Measurements from ENCODE around the gene HCCS.

HCCS gene

DNA sequence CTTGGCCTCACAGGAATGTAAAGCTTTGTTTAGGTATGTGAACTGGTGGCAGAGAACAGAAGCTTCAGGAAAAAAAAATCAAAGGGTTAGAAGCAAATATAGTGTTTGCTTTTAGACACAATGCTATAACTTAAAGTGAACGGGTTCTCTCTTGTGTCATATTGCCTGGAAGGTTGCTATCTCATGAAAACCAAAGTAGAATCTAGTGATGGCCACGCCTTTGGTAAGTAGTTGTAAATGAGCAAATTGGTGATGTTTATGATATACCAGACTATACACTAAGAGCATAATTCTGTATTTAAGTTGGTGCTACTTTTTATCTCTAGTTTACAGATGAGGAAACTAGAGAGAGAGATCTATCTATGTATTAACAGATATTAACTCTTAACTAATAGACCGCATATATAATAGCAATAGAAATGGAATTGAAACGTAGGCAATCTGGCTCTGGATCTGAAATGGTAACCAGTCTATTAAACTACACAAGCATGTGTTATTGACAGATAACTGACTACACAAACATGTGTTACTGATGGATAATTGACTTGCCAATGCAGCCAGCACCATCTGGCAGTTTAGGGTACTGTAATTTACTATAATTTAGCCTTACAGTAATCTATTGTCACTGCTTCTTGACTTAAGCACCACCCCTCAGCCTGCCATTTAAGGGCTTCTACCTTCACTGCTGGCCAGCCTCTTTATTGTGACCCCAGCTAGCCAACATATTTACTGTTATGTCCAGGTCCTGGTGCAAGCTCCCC, 40.8 kb downstream of the HCCS start:
- H3K4me3 ChIP-seq (ENCODE audit: severe bottlenecking) = no peak overlapping the region
- no peaks in the 10 kb centered on the region for H3K4me1 ChIP-seq (ENCODE audit: insufficient read depth, poor library complexity, severe bottlenecking)
- TF ChIP-seq, protein P1, sequence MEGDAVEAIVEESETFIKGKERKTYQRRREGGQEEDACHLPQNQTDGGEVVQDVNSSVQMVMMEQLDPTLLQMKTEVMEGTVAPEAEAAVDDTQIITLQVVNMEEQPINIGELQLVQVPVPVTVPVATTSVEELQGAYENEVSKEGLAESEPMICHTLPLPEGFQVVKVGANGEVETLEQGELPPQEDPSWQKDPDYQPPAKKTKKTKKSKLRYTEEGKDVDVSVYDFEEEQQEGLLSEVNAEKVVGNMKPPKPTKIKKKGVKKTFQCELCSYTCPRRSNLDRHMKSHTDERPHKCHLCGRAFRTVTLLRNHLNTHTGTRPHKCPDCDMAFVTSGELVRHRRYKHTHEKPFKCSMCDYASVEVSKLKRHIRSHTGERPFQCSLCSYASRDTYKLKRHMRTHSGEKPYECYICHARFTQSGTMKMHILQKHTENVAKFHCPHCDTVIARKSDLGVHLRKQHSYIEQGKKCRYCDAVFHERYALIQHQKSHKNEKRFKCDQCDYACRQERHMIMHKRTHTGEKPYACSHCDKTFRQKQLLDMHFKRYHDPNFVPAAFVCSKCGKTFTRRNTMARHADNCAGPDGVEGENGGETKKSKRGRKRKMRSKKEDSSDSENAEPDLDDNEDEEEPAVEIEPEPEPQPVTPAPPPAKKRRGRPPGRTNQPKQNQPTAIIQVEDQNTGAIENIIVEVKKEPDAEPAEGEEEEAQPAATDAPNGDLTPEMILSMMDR (IDR thresholded peaks at IDR 0.05; ENCODE audit: poor library complexity, severe bottlenecking) = no peak
- H3K9me3 ChIP-seq (ENCODE audit: severe bottlenecking) = no peaks in the 10 kb centered on the region
- ATAC-seq (ENCODE audit: low read depth) (no peak), DNase-seq (ENCODE audit: low spot score) (no peak)
- no peaks in the 10 kb centered on the region for H3K36me3 ChIP-seq (ENCODE audit: low read depth)
- H3K27me3 ChIP-seq (ENCODE audit: insufficient read depth, poor library complexity, severe bottlenecking) = no peaks in the 10 kb centered on the region
- H3K27ac ChIP-seq (ENCODE audit: poor library complexity, severe bottlenecking) = no peak overlapping the region

DNA sequence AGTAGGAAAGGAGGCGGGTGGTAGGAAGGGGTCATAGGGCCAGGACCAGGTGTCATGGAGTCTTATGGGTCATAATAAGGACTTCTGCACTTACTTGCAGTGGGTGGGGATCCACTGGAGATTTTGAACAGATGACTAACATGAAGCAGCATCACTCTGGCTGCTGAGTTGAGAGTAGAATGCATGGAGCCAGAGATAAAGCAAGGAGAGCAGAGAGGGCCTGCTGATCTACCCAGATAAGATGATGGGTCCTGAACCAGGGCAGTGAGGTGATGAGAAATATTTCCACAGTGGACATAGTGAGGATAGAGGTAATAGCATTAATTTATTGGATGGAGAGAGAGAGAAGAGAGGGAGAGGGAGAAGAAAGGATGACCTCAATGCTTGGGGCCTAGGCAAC, 48.0 kb downstream of the HCCS start:
- TF ChIP-seq, protein P1 (IDR thresholded peaks at IDR 0.05; ENCODE audit: poor library complexity, severe bottlenecking) = no peak
- no peak for DNase-seq (ENCODE audit: low spot score)
- Histone ChIP-seq H3K4me1 (ENCODE audit: insufficient read depth, poor library complexity, severe bottlenecking) (no peaks in the 10 kb centered on the region), H3K27me3 (ENCODE audit: insufficient read depth, poor library complexity, severe bottlenecking) (no peaks in the 10 kb centered on the region), H3K9me3 (ENCODE audit: severe bottlenecking) (no peaks in the 10 kb centered on the region), H3K4me3 (ENCODE audit: severe bottlenecking) (no peak overlapping the region), H3K27ac (ENCODE audit: poor library complexity, severe bottlenecking) (no peak overlapping the region), H3K36me3 (ENCODE audit: low read depth) (no peaks in the 10 kb centered on the region)
- no peak for ATAC-seq (ENCODE audit: low read depth)

DNA sequence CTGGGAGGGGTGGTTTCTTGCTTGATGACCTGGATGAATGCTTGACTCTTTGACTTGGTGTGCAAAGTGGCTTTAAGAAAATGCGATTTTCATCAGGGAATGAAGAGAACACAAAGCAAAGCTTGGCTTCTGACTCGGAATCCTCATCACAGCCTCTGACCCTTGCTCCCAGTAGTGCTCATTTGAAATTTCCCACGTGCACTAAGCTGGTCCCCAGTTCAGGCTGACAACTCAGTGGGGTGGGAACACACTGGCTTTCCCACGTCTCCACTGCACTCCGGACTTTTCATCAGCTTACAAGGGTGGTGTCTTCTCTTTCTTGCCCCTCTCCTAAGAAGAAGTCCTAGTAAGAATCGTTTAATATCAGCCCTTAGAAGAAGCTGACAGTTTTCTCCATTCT, 53.3 kb downstream of the HCCS start:
- no peaks in the 10 kb centered on the region for H3K9me3 ChIP-seq (ENCODE audit: severe bottlenecking)
- H3K4me1 ChIP-seq (ENCODE audit: insufficient read depth, poor library complexity, severe bottlenecking) = no peaks in the 10 kb centered on the region
- H3K27me3 ChIP-seq (ENCODE audit: insufficient read depth, poor library complexity, severe bottlenecking) = no peaks in the 10 kb centered on the region
- H3K36me3 ChIP-seq (ENCODE audit: low read depth) = no peaks in the 10 kb centered on the region
- H3K27ac ChIP-seq (ENCODE audit: poor library complexity, severe bottlenecking) = no peak overlapping the region
- ATAC-seq (ENCODE audit: low read depth) (no peak), DNase-seq (ENCODE audit: low spot score) (no peak)
- TF ChIP-seq, protein P1 (IDR thresholded peaks at IDR 0.05; ENCODE audit: poor library complexity, severe bottlenecking) = no peak
- H3K4me3 ChIP-seq (ENCODE audit: severe bottlenecking) = no peak overlapping the region

GRCh38 chrX:11171956-11172355, 60.8 kb downstream of the HCCS start:
- ATAC-seq (ENCODE audit: low read depth) = no peak
- H3K4me3 ChIP-seq (ENCODE audit: severe bottlenecking) = no peak overlapping the region
- no peak overlapping the region for H3K27ac ChIP-seq (ENCODE audit: poor library complexity, severe bottlenecking)

GRCh38 chrX:11172415-11172814, 61.3 kb downstream of the HCCS start:
- ATAC-seq (ENCODE audit: low read depth) (no peak), DNase-seq (ENCODE audit: low spot score) (no peak)
- Histone ChIP-seq H3K27ac (ENCODE audit: poor library complexity, severe bottlenecking) (no peak overlapping the region), H3K4me3 (ENCODE audit: severe bottlenecking) (no peak overlapping the region), H3K36me3 (ENCODE audit: low read depth) (no peaks in the 10 kb centered on the region), H3K4me1 (ENCODE audit: insufficient read depth, poor library complexity, severe bottlenecking) (no peaks in the 10 kb centered on the region), H3K9me3 (ENCODE audit: severe bottlenecking) (no peaks in the 10 kb centered on the region), H3K27me3 (ENCODE audit: insufficient read depth, poor library complexity, severe bottlenecking) (no peaks in the 10 kb centered on the region)
- TF ChIP-seq, protein P1 (IDR thresholded peaks at IDR 0.05; ENCODE audit: poor library complexity, severe bottlenecking) = no peak

More at GRCh38 chrX:11171956-11172355, 60.8 kb downstream of the HCCS start:
- Histone ChIP-seq H3K36me3 (ENCODE audit: low read depth) (no peaks in the 10 kb centered on the region), H3K27me3 (ENCODE audit: insufficient read depth, poor library complexity, severe bottlenecking) (no peaks in the 10 kb centered on the region), H3K4me1 (ENCODE audit: insufficient read depth, poor library complexity, severe bottlenecking) (no peaks in the 10 kb centered on the region), H3K9me3 (ENCODE audit: severe bottlenecking) (no peaks in the 10 kb centered on the region)
- TF ChIP-seq, protein P1 (IDR thresholded peaks at IDR 0.05; ENCODE audit: poor library complexity, severe bottlenecking) = no peak
- no peak for DNase-seq (ENCODE audit: low spot score)

Measured in RWPE2 (cell line).